ENCODE measurements around the gene C22orf42. TPM values are rescaled to one million over a fixed set of nuclear protein-coding genes. Genes with fewer than 3 reads are reported as not detected.
"Not testable (repeated sequence)": the region's sequence is repeated elsewhere in the genome, so short reads cannot be mapped to it uniquely, and the experiment has no call there.

C22orf42 gene
- total RNA-seq, 4 donors from 2014 or later: not detected

- DNase-seq; H3K4me3 ChIP-seq; H3K9me3 ChIP-seq; intact Hi-C loops (cut with DNase I; ENCODE audit: low total_unique reads); H3K4me1 ChIP-seq; H3K27ac ChIP-seq; H3K36me3 ChIP-seq; H3K27me3 ChIP-seq: not testable (repeated sequence)
Measured at GRCh38 chr22:32148372-32148771, 10.7 kb downstream of the C22orf42 start.

- H3K27me3 ChIP-seq; intact Hi-C loops (cut with DNase I; ENCODE audit: low total_unique reads): not testable (repeated sequence)
Measured at GRCh38 chr22:32147128-32147527, 12.0 kb downstream of the C22orf42 start.

GRCh38 chr22:32144496-32145274 lies 14.4 kb downstream of the C22orf42 start:
- intact Hi-C loops (cut with DNase I; ENCODE audit: low total_unique reads): no loop called here
- Histone ChIP-seq H3K36me3 (no peaks in the 10 kb centered on the region), H3K27me3 (no peaks in the 10 kb centered on the region), H3K4me1 (no peaks in the 10 kb centered on the region), H3K4me3 (no peak overlapping the region), H3K27ac (no peak overlapping the region), H3K9me3 (no peaks in the 10 kb centered on the region)
- no peak for TF ChIP-seq CTCF (IDR thresholded peaks at IDR 0.05)
- no peak for TF ChIP-seq POLR2A (IDR thresholded peaks at IDR 0.05)
- DNase-seq: no peak

More at GRCh38 chr22:32147128-32147527, 12.0 kb downstream of the C22orf42 start:
- not testable (repeated sequence) for DNase-seq, H3K4me3 ChIP-seq, H3K9me3 ChIP-seq, H3K36me3 ChIP-seq, H3K4me1 ChIP-seq, H3K27ac ChIP-seq

GRCh38 chr22:32142600-32142999 lies 16.5 kb downstream of the C22orf42 start:
- no peaks in the 10 kb centered on the region for H3K9me3 ChIP-seq
- H3K4me3 ChIP-seq: no peak overlapping the region
- TF ChIP-seq CTCF (IDR thresholded peaks at IDR 0.05): no peak
- TF ChIP-seq POLR2A (IDR thresholded peaks at IDR 0.05): no peak
- intact Hi-C loops (cut with DNase I; ENCODE audit: low total_unique reads): no loop called here
- no peak for DNase-seq
- no peaks in the 10 kb centered on the region for H3K27me3 ChIP-seq
- no peaks in the 10 kb centered on the region for H3K36me3 ChIP-seq
- H3K27ac ChIP-seq: no peak overlapping the region
- no peaks in the 10 kb centered on the region for H3K4me1 ChIP-seq

- H3K4me1 ChIP-seq; DNase-seq; H3K9me3 ChIP-seq; H3K27me3 ChIP-seq; intact Hi-C loops (cut with DNase I; ENCODE audit: low total_unique reads); H3K27ac ChIP-seq; H3K4me3 ChIP-seq; H3K36me3 ChIP-seq: not testable (repeated sequence)
Measured at GRCh38 chr22:32140688-32141087, 18.4 kb downstream of the C22orf42 start.

GRCh38 chr22:32138576-32138975 lies 20.5 kb downstream of the C22orf42 start:
- H3K27me3 ChIP-seq; H3K9me3 ChIP-seq; DNase-seq; intact Hi-C loops (cut with DNase I; ENCODE audit: low total_unique reads); H3K4me1 ChIP-seq; H3K27ac ChIP-seq; H3K36me3 ChIP-seq; H3K4me3 ChIP-seq: not testable (repeated sequence)

GRCh38 chr22:32137731-32138324 lies 21.3 kb downstream of the C22orf42 start:
- H3K9me3 ChIP-seq; intact Hi-C loops (cut with DNase I; ENCODE audit: low total_unique reads); H3K4me3 ChIP-seq; H3K36me3 ChIP-seq; H3K4me1 ChIP-seq; H3K27me3 ChIP-seq; DNase-seq; H3K27ac ChIP-seq: not testable (repeated sequence)

- H3K27ac ChIP-seq; DNase-seq; H3K36me3 ChIP-seq; H3K4me1 ChIP-seq; intact Hi-C loops (cut with DNase I; ENCODE audit: low total_unique reads); H3K27me3 ChIP-seq; H3K9me3 ChIP-seq; H3K4me3 ChIP-seq: not testable (repeated sequence)
Measured at GRCh38 chr22:32136881-32137280, 22.2 kb downstream of the C22orf42 start.

- intact Hi-C loops (cut with DNase I; ENCODE audit: low total_unique reads); H3K27me3 ChIP-seq; H3K27ac ChIP-seq; H3K4me1 ChIP-seq; H3K4me3 ChIP-seq; H3K9me3 ChIP-seq; DNase-seq; H3K36me3 ChIP-seq: not testable (repeated sequence)
Measured at GRCh38 chr22:32135958-32136357, 23.1 kb downstream of the C22orf42 start.

- H3K36me3 ChIP-seq; H3K27me3 ChIP-seq; DNase-seq; H3K4me3 ChIP-seq; H3K27ac ChIP-seq; H3K4me1 ChIP-seq; intact Hi-C loops (cut with DNase I; ENCODE audit: low total_unique reads); H3K9me3 ChIP-seq: not testable (repeated sequence)
Measured at GRCh38 chr22:32134796-32135195, 24.3 kb downstream of the C22orf42 start.
